WERI-Rb-1 (cell line): ENCODE results near the gene MEGF11.

Experiments used
- DNase-seq: peaks from one replicate; pipeline ENCODE4 v3.0.0-alpha.2; 2020
- H3K27ac ChIP-seq: fragments of 250-450 bp; sonication (Bioruptor Pico); 2 replicates; pipeline ENCODE4 v1.5.1; 2020; ENCODE audit warnings: mild to moderate bottlenecking, moderate library complexity
- H3K27me3 ChIP-seq: fragments of 250-450 bp; sonication (Bioruptor Pico); 2 replicates; pipeline ENCODE4 v1.5.1; 2021; ENCODE audit warnings: mild to moderate bottlenecking, low read depth, moderate library complexity; ENCODE audit not compliant: insufficient read depth, severe bottlenecking
- H3K36me3 ChIP-seq: fragments of 250-450 bp; sonication (Bioruptor Pico); 2 replicates; pipeline ENCODE4 v1.5.1; 2020; ENCODE audit warnings: mild to moderate bottlenecking, moderate library complexity
- H3K4me3 ChIP-seq: 2 replicates; pipeline ENCODE4 v1.5.1; 2011; ENCODE audit warnings: low read depth, mild to moderate bottlenecking, control low read depth, low read length
- H3K9me3 ChIP-seq: fragments of 250-450 bp; sonication (Bioruptor Pico); 2 replicates; pipeline ENCODE4 v1.5.1; 2021; ENCODE audit warnings: mild to moderate bottlenecking, moderate library complexity; ENCODE audit not compliant: severe bottlenecking
- TF ChIP-seq, protein P1 (sequence below): IDR thresholded peaks from 2 replicates; pipeline ENCODE4 v1.5.1; 2011; ENCODE audit warnings: low read depth, mild to moderate bottlenecking, control low read depth, inconsistent platforms, low read length

Gene MEGF11

DNA sequence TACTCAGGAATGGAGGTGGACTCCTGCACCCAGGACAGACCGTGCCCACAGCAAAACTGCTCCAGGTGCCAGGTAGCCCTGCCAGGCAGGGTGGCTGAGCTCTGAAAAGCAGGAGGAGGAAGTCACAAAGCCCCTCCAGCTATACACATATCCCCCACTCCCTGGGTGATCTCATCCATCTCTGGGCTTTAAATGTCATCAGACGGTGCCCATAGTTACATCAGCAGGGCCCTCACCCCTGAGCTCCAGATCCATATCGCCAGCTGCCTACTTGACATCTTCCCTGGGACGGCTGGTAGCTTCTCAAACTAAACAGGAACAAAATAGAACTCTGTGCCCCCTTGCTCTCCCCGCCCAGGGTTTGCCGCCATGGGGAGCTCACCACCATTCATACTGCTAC, 87.7 kb downstream of the MEGF11 start:
- no peak for DNase-seq
- TF ChIP-seq, protein P1, sequence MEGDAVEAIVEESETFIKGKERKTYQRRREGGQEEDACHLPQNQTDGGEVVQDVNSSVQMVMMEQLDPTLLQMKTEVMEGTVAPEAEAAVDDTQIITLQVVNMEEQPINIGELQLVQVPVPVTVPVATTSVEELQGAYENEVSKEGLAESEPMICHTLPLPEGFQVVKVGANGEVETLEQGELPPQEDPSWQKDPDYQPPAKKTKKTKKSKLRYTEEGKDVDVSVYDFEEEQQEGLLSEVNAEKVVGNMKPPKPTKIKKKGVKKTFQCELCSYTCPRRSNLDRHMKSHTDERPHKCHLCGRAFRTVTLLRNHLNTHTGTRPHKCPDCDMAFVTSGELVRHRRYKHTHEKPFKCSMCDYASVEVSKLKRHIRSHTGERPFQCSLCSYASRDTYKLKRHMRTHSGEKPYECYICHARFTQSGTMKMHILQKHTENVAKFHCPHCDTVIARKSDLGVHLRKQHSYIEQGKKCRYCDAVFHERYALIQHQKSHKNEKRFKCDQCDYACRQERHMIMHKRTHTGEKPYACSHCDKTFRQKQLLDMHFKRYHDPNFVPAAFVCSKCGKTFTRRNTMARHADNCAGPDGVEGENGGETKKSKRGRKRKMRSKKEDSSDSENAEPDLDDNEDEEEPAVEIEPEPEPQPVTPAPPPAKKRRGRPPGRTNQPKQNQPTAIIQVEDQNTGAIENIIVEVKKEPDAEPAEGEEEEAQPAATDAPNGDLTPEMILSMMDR, result no peak
- peak overlapping the region; percentile 79 for H3K27ac ChIP-seq
- no peak overlapping the region for H3K4me3 ChIP-seq
- H3K36me3 ChIP-seq, result no peaks in the 10 kb centered on the region
- H3K9me3 ChIP-seq, result no peaks in the 10 kb centered on the region
- no peaks in the 10 kb centered on the region for H3K27me3 ChIP-seq

DNA sequence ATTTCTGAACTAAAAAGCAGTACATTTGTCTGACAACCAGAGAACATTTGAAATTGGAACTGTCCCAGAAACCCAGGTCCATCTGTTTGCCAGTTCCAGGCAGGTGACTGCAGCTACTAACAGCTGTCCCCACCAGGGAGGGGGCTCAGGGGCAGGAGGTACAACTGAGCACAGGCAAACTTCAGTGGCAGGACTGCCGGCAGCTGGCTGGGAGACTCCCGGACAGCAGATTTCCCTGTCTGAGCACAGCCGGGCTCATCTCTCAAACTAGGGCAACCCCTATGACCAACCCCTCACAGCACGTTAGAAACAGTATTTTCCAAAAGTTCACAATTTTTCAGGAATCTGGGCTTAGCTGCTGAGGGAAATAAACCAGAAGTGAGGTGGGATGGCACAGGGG, 88.8 kb downstream of the MEGF11 start:
- peak overlapping the region; percentile 79 for H3K27ac ChIP-seq
- peak; percentile 36 for DNase-seq
- no peaks in the 10 kb centered on the region for H3K27me3 ChIP-seq
- TF ChIP-seq, protein P1, result no peak
- no peaks in the 10 kb centered on the region for H3K36me3 ChIP-seq
- no peak overlapping the region for H3K4me3 ChIP-seq
- no peaks in the 10 kb centered on the region for H3K9me3 ChIP-seq

DNA sequence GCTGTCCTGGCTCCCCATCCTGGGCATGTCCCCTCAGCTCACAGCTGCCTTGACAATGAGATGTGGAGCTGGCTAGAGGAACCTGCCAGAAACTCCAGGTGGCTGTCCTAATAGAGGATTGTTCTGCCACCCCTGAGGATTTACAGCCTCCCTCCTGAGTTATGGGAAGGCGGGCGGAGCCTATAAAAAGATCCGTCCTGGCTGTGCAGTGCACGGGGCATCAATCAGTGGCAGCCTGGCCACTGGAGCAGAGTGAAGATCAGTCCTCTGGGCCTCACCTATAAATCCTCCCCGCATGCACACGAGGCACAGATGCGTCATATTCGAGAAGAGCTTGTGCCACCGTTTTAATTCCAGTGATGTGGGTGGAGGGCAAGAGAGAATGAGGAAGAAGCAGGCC, 90.0 kb downstream of the MEGF11 start:
- no peak overlapping the region for H3K27ac ChIP-seq
- H3K4me3 ChIP-seq, result no peak overlapping the region
- H3K27me3 ChIP-seq, result no peaks in the 10 kb centered on the region
- TF ChIP-seq, protein P1, result no peak
- no peaks in the 10 kb centered on the region for H3K36me3 ChIP-seq
- DNase-seq, result peak; percentile 54
- H3K9me3 ChIP-seq, result no peaks in the 10 kb centered on the region

DNA sequence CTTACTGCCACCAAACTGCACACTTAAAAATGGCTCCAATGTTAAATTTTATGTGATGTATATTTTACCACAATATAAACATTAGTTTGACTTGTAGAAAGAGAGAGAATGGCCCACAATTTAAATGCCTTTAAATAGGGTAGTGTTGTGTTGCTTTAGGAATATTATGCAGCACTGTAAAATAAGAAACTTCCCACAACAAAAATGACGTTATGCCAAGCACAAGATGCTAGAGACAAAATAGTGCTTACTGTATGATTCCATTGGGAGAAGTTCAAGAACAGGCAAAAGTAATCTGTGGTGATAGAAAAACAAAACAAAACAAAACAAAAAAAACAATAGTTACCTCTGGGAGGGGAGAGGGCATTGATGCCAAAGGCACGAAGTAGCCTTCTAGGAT, 91.3 kb downstream of the MEGF11 start:
- TF ChIP-seq, protein P1, result no peak
- Histone ChIP-seq H3K36me3 (no peaks in the 10 kb centered on the region), H3K9me3 (no peaks in the 10 kb centered on the region), H3K27me3 (no peaks in the 10 kb centered on the region), H3K27ac (no peak overlapping the region), H3K4me3 (no peak overlapping the region)
- DNase-seq, result no peak

DNA sequence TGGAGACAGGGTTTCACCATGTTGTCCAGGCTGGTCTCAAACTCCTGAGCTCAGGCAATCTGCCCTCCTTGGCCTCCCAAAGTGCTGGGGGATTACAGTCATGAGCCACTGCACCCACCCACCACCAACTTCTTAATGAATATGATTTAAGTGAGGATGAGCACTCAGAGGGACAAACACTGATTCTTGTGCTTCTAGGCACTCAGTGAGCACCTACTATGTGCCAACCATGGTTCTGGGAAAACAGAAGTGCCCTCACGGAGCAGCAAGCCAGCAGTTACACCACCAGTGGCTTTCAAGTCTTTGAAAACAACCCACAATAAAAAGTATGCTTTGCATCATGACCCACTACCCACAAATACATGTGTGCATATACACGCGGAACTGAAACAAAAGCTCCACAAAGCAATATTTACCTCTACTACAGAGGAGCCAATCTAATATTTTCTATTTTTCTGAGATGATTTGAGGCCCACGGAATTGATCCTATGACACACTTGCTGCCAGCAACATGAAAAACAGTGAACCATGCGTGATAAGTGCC, 91.9 kb downstream of the MEGF11 start:
- Histone ChIP-seq H3K36me3 (no peaks in the 10 kb centered on the region), H3K27ac (peak overlapping the region; percentile 62), H3K27me3 (no peaks in the 10 kb centered on the region), H3K4me3 (no peak overlapping the region), H3K9me3 (no peaks in the 10 kb centered on the region)
- no peak for DNase-seq
- TF ChIP-seq, protein P1, result no peak

DNA sequence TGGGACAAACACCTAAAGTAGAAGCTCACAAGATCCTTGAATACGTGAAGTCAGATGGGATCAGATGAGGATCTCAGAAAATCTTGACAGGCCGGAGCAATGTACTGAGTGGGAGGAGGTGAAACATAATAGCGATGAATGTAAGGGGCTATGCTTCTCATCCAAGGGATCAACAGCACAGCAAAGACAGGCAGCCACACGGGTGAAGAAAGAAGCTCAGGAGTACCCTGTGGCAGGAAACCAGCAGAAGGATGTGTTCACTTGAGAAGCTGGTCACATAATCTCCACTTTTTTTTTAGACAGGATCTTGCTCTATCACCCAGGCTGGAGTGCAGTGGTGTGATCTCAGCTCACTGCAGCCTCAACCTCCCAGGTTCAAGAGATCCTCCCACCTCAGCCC, 92.4 kb downstream of the MEGF11 start:
- TF ChIP-seq, protein P1, result no peak

More for the DNA sequence above, 92.4 kb downstream of the MEGF11 start:
- Histone ChIP-seq H3K27ac (peak overlapping the region; percentile 62), H3K36me3 (no peaks in the 10 kb centered on the region), H3K4me3 (no peak overlapping the region), H3K9me3 (no peaks in the 10 kb centered on the region), H3K27me3 (no peaks in the 10 kb centered on the region)
- peak; percentile 32 for DNase-seq
